ENCODE measurements around the gene GHRH. TPM values are rescaled to one million over a fixed set of nuclear protein-coding genes. Genes with fewer than 3 reads are reported as not detected.

GHRH gene
- total RNA-seq, 6 experiments from 2014 or later: not detected

GRCh38 chr20:37297066-37297736, 35.6 kb upstream of the GHRH start:
- TF ChIP-seq POLR2A (IDR thresholded peaks at IDR 0.05): no peak
- TF ChIP-seq, protein P1, sequence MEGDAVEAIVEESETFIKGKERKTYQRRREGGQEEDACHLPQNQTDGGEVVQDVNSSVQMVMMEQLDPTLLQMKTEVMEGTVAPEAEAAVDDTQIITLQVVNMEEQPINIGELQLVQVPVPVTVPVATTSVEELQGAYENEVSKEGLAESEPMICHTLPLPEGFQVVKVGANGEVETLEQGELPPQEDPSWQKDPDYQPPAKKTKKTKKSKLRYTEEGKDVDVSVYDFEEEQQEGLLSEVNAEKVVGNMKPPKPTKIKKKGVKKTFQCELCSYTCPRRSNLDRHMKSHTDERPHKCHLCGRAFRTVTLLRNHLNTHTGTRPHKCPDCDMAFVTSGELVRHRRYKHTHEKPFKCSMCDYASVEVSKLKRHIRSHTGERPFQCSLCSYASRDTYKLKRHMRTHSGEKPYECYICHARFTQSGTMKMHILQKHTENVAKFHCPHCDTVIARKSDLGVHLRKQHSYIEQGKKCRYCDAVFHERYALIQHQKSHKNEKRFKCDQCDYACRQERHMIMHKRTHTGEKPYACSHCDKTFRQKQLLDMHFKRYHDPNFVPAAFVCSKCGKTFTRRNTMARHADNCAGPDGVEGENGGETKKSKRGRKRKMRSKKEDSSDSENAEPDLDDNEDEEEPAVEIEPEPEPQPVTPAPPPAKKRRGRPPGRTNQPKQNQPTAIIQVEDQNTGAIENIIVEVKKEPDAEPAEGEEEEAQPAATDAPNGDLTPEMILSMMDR (IDR thresholded peaks at IDR 0.05): no peak
- Histone ChIP-seq H3K36me3 (peaks cover 0 to 10% (median 0%) of the 10 kb centered on the region in 4 donors), H3K4me3 (no peak overlapping the region), H3K27me3 (no peaks in the 10 kb centered on the region), H3K4me1 (no peaks in the 10 kb centered on the region), H3K27ac (no peak overlapping the region), H3K9me3 (no peaks in the 10 kb centered on the region)
- no peak for DNase-seq
- intact Hi-C loops (cut with DNase I): no loop called here
- peak in 1 of 4 donors; percentile 23 for ATAC-seq
- 85% methylated on average over 10 of the region's 13 CpGs for WGBS (ENCODE audit: insufficient coverage, low coverage, low lambda C conversion rate, missing lambda C conversion rate)

GRCh38 chr20:37296371-37296770, 34.8 kb upstream of the GHRH start:
- Histone ChIP-seq H3K36me3 (peaks cover 0 to 3% (median 0%) of the 10 kb centered on the region in 4 donors), H3K4me1 (no peaks in the 10 kb centered on the region), H3K27ac (no peak overlapping the region), H3K9me3 (no peaks in the 10 kb centered on the region), H3K27me3 (no peaks in the 10 kb centered on the region), H3K4me3 (no peak overlapping the region)
- WGBS (ENCODE audit: insufficient coverage, low coverage, low lambda C conversion rate, missing lambda C conversion rate): 49% methylated on average over 2 of the region's 2 CpGs
- TF ChIP-seq POLR2A (IDR thresholded peaks at IDR 0.05): no peak
- TF ChIP-seq, protein P1 (IDR thresholded peaks at IDR 0.05): no peak
- intact Hi-C loops (cut with DNase I): no loop called here
- DNase-seq (no peak), ATAC-seq (no peak)

- DNase-seq (no peak), ATAC-seq (no peak)
- Histone ChIP-seq H3K36me3 (no peaks in the 10 kb centered on the region), H3K4me3 (no peak overlapping the region), H3K4me1 (peaks cover 0 to 6% (median 2%) of the 10 kb centered on the region in 4 donors), H3K9me3 (no peaks in the 10 kb centered on the region), H3K27me3 (no peaks in the 10 kb centered on the region), H3K27ac (no peak overlapping the region)
- intact Hi-C loops (cut with DNase I): no loop called here
- WGBS (ENCODE audit: insufficient coverage, low coverage, low lambda C conversion rate, missing lambda C conversion rate): 82% methylated on average over 7 of the region's 7 CpGs
- TF ChIP-seq POLR2A (IDR thresholded peaks at IDR 0.05): no peak
- TF ChIP-seq, protein P1 (IDR thresholded peaks at IDR 0.05): no peak
Measured at GRCh38 chr20:37295595-37295994, 34.0 kb upstream of the GHRH start.

GRCh38 chr20:37295001-37295400, 33.4 kb upstream of the GHRH start:
- 29% methylated on average over 3 of the region's 3 CpGs for WGBS (ENCODE audit: insufficient coverage, low coverage, low lambda C conversion rate, missing lambda C conversion rate)
- no peak for DNase-seq
- H3K27ac ChIP-seq: peak overlapping the region in 1 of 3 donors; percentile 45
- peaks cover 0 to 11% (median 5%) of the 10 kb centered on the region in 4 donors for H3K4me1 ChIP-seq
- no peak overlapping the region for H3K4me3 ChIP-seq
- intact Hi-C loops (cut with DNase I): no loop called here
- TF ChIP-seq, protein P1 (IDR thresholded peaks at IDR 0.05): no peak
- ATAC-seq: peak in 1 of 4 donors; percentile 50
- no peaks in the 10 kb centered on the region for H3K36me3 ChIP-seq
- H3K9me3 ChIP-seq: no peaks in the 10 kb centered on the region
- no peaks in the 10 kb centered on the region for H3K27me3 ChIP-seq

Data from right lobe of liver (tissue), 6 donors.